NCI-H2107 treated with DMSO at 0.1 percent for 48 hours (cell line): ENCODE results near the gene LSM3.
A peak's percentile ranks its signal among the peaks of the same experiment; 100 is the strongest.

Source experiments
- DNase-seq: peaks from one replicate; lab custom pipeline; 2025; ENCODE audit not compliant: unreplicated experiment; lab: John Stamatoyannopoulos, UW

Gene LSM3

DNA sequence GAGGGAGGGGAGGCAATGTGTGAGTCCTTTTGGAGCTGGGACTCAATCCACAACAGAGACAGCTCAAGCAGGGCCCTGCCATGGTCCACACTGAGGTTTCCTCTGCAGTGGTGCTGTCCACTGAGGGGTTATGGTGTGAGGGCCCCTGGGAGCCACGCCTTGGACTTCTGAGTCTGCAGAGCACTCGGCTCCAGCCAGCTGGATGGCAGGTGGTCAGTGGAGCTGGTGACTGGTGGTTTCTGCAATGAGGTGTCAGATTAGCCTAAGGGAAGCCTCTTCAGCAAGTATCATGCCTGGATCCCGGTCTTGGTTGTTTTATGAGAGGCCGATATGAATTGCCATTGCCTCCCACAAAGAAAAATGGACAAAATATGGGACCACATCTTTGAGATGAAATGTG, 21.7 kb downstream of the LSM3 start:
- DNase-seq = no peak

DNA sequence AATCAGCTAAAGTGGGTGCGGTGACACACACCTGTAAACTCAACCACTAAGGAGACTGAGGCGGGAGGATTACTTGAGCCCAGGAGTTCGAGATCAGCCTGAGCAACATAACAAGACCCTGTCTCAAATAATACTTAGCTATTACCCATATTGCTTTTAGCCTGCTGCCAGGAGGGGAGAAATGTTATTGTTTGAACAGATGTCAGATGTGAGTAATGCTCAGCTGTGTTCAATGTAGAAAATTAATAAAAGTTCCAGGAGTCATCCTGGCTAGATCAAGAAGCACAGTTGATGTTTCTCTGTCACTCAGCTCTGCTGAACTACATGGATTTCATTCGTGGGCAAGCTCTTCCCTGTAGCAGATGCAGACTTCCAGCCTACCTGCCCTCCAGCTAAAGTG, 22.2 kb downstream of the LSM3 start:
- DNase-seq = no peak

DNA sequence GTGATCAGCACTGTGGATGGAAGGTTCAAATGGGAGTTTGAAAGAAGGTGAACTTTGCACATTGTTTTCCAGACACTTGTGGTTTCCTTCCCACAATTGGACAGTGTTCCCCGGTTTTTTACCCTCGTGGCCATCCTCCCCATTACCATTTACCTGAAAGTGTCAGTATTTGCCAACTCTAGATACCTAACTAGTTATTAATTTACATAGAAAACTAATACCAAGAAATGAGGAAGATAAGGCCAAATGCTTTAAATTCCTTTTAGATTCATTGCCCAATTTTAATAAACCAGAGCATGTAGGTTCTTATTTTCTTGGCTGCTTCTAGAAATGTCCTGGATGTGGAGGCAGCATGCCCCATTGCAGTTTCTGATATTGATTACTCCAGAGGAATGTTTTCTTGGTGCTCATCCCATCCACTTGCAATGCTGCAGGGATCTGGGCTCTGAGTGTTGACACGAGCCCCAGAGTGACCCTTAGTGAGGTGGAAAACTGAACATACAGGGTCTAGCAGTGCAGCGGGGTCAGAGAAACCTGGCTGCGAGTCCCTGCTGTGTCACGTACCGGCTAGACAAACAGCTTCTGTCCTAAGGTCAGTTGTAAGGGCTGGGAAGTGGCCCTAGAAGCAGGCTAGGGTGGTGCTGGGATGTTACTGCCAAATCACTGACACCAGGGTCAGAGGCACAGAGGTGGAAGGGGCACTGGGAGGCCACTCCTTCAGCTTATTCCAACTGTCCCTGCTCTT, 23.5 kb downstream of the LSM3 start:
- DNase-seq = no peak

DNA sequence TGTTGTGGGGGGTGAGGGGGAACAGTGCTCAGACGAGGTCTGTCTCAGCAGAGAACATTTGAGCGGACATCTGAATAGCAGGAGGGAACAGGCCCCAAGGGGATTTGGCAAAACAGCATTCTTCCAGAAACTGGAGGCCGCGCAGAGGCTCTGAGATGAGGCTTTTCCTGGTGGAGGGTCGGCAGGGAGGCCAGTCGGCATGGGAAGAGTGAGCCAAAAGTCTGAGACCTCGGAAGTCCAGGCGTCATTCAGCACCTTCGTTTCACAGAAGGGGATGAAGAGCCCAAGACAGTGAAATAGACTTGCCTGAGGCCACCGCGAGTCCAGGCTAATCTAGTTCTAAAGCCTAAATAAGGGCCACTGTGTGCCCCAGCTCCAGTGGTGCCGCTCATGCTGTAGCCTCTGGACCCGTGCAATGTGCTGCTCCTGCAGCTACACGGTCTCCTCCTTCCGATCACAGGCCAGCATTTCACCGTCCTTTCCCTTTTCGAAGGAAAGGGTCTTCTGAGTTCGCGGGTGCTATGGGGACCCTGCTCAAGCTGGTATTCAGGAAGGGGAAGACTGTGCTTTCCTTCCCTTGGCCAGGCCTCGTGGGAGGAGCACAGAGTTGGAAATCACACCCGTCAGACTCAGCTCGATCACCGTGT, 24.4 kb downstream of the LSM3 start:
- DNase-seq = no peak

DNA sequence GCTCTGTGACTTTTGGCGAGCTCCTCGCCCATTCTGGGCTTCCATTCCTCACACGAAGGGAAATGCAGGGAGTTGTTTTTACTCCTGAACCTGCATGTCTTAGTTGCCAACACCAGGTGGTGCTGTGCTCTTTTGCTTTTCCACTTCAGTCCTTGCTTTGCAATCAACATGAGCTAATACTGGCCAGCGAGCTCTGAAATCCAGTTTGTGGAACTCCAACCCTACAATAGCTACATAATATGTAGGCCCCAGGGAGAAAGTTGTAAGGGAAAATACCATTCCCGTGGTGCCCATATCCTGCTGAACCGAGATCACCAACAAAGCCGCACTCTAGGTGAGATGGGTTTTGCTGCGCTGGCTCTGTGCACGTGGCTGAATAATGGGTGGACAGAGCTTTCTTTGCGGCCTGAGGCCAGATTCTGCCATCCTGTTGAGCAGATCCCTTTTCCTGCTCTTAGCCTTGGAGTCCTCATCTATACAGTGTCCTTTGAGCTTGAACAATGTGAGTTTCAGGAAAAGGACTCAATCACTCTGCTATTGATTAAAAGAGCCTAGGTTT, 25.0 kb downstream of the LSM3 start:
- peak; percentile 14 for DNase-seq

DNA sequence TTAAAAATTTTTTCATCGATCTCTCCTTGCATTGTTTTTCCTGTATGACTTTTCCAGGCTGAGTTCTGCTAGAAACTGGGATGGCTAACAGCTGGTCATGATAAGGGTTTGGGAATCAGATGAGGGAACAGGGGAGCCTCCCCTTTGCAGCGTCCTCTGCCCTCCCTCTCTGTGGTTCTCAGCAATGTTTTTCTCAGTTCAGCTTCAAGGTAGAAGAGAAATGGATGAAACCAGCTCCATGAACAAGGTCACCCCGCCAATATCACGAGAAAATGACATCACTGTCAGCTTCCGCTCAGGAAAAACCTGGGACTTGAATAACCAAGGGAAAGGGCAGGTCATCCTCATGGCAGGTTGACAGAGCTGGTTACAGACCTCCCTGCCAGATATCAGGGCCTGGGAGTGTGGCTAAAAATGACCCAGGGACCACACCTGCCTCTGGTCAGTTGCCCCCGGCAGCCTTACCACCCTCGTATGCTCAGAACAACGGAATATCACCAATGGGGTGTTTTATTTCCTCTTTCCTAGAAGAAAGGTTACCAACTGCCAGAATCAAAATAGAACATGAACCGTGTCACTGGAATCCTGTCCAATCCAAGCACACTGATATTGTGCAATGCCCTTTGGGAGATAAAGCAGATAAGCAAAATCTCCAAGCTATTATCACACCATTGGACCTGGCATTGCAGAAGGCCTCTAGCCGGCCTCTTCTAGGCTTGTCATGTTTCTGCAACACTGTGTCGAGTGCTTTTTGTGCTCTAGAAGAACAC, 26.1 kb downstream of the LSM3 start:
- no peak for DNase-seq

DNA sequence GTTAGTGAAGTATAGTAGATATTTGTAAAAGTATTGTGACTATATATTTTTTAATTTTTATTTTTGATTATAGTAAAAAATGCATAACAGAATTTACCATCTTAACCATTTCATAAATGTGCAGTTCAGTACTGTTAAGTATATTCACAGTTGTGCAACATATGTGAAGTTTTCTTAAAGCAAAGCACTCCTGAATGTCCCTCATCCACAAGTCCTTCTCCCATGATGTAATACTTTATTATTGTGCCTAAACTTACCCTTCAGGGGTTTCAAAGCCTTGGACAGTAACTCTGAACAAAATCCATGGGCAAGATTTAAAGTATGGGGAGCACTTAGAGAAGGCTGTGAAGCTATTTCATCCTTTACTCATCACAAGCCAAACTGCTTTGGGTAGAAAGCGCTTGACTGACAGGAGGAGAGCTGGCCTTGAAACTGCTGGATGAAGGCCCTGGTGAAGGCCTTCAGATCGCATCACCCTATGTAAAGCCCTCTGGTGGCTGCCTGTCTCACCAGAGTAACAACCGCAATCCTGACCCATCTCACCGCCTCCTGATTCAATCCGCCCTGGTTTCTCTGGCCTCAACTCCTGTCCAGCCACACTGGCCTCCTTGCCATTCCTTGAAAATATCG, 28.0 kb downstream of the LSM3 start:
- DNase-seq = no peak

DNA sequence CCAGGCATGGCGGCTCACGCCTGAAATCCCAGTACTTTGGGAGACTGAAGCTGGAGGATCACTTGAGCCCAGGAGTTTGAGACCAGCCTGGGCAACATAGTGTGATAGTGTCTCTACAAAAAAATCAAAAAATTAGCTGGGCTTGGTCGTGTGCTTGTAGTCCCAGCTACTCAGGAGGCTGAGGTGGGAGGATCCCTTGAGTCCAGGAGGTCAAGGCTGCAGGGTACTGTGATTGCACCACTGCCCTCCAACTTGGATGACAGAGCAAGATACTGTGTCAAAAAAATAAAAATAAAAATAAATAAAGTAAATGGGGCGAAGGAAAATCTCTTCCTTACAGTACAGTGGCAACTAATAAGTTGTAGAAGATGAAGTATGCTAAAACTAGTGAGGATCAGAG, 29.6 kb downstream of the LSM3 start:
- no peak for DNase-seq

DNA sequence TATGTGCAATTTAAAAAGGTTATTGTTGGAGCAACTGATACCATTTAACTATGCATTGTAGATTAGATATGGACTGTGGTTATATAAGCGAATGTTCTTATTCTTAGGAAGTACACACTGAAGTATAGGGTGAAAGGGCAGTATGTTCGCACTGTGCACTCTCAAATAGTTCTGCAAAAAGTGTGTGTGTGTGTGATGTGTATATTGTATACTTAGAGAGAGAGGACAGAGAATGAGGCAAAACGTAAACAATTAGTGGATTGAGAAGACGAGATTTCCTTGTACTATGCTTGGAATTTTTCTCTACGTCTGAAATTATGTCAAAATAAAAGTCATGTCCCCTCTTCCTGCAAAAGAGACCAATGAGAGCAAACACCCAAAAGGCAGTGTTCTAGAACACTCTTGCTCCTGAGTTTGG, 30.4 kb downstream of the LSM3 start:
- no peak for DNase-seq

DNA sequence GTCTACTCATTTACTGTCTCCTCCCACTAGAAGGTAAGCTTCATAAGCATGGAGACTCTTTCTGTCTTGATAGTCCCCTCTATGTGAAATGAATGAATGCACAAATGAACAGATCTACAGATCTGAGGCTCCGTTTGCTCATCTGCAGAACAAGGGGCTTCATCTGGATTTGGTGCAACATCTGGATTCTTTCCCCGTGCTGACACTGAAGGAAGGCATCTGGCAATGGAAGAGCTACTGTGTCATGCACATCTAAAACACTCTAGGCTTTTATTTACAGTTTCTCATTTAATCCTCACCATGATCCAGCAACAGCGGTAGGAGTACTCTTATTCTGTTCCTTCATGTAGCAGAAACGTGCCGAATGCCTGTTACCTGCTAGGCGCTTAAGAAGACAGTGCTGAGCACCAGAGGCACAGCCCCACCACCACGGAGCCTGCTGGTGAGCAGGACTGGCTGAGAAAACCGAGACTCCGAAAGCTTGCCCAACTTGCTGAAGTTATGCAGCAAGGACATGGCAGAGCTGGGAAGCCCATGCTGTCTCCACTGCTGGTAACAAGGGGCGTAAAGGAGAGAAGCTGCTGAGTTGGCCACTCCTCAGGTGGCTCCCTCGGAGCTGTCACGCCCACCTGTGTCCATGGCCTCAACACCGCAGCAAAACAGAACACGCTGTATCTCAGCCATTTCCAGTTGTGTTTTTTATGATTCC, 31.1 kb downstream of the LSM3 start:
- no peak for DNase-seq

DNA sequence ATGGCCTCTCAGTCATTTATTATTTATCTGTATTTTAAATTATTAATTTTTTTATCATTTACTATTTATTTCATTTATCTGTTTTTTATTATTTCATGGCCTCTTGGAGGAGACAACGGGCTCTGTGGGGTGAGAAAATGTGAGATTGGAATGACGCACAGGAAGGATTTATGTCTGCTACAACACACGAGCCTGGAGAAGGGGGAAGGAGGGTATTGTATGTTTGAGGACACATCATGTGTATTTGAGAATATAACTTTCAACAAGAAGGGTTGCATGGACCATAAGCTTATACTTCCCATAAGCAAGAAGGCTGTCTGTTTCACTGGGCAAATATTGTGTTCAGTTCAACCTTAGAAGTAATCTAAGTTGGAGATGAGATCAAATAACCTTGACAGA, 31.7 kb downstream of the LSM3 start:
- DNase-seq = no peak

DNA sequence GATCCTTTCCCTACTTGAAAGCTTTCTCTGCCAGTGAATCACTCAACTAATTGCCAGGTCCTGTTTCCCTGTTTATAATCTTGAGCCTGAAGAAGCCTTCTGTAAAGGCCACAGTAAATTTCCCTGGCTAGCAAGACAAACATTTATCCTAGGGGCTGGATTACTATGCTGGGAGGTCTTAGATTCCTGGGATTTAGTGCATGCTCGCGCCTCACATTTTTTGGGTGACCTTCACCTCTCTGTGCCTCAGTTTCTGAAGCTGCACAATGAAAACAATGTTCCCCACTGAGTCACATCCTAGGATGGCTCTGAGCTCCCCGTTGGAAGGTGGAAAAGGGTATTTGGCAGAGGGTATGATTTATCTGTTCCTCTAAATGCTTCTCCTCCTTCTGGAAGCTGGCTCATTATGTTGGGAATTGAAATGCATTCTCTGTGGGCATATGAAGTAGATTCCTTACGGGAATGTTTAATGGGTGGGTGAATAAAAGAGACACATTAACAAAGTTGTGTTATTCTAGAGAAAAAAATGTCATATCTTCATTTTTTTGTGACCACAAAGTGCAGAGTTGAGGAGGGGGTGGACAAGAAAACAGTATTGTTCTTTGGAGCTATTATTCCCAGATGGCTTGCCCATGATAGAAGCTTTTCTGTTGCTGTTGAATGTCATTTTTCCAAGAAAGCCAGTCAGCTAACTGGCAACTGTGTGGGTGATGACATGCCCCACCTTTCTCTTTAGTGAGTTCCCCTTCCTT, 32.4 kb downstream of the LSM3 start:
- no peak for DNase-seq

DNA sequence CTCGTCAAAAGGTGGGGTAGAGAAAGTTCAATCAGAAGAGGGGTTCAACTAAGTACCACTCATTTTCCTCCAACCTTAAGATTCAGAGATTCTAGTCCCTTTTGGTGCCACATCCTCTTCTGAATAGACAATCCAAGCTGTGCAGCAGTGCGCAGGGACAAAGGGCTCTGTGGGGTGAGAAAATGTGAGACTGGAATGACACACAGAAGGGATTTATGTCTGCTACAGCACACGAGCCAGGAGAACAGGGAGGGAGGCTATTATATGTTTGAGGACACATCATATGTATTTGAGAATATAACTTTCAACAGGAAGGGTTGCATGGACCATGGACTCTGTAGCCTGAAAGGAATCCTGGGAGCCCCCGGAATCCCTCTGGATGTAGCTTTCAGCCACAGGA, 33.0 kb downstream of the LSM3 start:
- no peak for DNase-seq

DNA sequence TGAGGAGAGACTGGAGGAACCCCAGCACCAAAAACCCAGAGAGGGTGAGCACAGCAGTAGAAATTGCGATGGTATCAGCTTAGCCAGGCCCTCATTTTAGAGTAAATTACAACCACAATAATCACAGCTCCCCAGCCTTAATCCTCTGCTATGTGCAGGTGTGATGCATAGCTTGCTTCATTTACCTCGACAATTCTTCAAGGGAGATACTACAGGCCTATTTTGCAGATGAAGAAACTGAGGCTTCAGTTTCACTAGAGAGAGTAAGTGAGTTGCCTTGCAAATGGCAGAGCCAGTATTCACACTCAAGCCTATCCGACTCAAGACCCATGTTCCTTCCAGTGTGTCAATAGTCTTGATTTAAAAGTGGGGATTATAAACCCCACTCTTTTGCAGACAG, 33.4 kb downstream of the LSM3 start:
- DNase-seq = no peak

DNA sequence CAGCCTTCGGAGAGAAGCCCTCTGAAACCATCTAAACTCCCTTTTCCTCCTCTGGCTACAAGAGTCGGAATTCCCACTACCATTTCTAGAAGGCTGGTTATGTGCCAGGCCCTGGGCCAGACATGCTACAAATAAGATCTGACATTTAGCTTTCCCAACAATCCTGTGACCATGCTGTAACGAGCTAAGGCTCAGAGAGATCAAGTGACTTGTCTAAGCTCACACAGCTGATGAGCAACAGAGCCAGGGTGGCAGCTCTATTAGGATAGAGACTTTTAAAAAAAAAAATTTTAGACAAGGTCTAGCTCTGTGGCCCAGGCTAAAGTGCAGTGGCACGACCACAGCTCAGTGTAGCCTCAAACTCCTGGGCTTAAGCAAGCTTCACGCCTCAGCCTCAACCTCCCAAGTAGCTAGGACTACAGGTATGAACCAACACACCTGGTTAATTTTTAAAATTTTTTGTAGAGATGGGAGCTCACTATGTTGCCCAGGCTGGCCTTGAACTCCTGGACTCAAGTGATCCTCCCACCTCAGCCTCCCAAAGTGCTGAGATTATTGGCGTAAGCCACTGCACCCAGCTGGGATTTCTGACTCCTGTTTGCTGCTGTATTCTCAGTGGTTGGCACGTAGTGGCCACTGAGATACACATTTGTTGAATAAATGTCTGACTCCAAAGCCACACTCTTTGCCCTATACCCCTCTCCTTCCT, 34.6 kb downstream of the LSM3 start:
- no peak for DNase-seq

DNA sequence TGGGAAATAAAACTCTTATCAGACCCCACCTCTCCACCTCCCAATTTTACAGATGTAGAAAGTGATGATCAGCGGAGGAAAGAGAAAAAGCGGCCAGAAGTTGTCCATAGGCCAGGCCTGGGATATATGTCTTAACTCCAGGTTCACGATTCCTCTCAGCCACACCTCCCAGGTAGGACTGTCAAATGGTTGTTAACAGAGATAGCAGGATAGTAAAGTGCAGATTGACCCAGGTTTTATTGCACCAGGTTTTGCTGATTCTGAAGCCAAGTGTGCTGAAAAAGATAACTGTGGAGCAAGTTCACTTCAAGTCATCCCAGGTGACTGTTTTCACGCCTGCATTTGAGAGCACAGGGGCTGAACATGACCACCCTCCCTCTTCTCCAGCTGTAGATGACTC, 36.1 kb downstream of the LSM3 start:
- no peak for DNase-seq

DNA sequence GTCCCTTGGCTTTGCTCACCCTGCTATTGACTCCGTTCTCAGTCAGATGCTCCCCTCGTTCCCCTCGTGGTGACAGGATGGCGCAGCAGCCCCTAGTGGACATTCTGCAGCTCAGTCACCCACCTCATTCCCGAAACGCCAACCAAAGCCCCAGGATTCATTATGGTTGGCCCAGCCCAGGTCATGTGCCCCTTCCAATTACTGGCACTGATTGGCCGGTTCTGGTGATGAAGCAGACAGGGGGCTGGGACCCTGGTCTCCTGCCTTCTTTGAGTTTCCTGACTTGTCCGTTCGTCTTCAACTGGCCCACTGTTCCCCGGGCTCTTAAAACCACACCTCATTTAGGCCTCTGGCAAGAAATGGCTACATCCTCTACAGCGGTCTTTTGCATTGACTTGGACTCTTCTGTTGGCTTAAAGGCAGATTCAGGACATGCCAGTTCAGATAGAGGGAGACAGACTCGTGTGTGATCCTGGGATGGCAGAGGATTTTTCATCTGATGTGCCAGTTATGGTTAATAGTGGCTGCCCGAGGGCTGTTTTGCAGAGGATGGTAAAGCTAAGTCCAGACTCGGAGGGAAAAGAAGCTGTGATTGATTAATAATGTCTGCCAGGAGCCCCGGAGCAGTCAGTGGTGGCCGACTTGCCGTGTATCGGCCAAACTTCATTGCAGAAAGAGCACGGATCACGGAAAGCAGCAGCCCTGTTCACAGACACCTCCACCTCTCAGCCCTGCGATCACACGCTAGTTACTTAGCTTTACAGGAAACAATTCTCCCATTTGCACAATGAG, 37.8 kb downstream of the LSM3 start:
- DNase-seq = no peak

DNA sequence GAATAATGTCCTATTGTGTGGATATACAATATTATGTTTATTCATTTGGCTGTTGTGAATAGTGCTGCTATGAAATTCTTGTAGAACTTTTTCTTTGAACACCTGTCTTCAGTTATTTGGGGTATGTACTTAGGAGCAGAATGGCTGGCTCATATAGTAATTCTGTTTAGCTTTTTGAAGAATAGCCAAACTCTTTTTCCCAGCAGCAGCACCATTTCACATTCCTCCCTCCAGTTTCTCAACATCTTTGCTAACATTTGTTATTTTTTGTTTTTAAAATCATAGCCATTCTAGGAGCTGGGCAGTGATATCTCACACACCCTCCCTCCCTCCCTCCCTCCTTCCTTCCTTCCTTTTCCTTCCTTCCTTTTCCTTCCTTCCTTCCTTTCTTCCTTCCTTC, 39.7 kb downstream of the LSM3 start:
- no peak for DNase-seq

DNA sequence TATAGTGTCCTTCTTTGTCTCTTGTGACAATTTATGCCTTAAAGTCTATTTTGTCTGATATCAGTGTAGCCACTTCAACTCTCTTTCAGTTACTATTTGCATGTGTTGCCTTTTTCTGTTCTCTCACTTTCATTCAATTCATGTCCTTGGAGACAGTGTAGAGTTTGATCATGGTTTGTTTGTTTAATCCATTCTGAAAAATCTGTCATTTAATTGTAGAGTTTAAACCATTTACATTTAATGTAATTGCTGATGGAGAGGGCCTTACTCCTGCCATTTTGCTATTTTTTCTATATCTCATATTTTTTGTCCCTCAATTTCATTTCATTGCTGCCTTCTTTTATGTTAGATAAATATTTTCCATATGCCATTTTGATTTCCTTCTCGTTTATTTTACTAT, 42.3 kb downstream of the LSM3 start:
- no peak for DNase-seq
